Measurements from ENCODE around the gene PLA2G4C. TPM values are rescaled to one million over a fixed set of nuclear protein-coding genes. Genes with fewer than 3 reads are reported as not detected.

Gene PLA2G4C
- total and polyA plus RNA-seq, 3 experiments from 2014 or later: 1.7 to 2.6 TPM; not detected in 1

DNA sequence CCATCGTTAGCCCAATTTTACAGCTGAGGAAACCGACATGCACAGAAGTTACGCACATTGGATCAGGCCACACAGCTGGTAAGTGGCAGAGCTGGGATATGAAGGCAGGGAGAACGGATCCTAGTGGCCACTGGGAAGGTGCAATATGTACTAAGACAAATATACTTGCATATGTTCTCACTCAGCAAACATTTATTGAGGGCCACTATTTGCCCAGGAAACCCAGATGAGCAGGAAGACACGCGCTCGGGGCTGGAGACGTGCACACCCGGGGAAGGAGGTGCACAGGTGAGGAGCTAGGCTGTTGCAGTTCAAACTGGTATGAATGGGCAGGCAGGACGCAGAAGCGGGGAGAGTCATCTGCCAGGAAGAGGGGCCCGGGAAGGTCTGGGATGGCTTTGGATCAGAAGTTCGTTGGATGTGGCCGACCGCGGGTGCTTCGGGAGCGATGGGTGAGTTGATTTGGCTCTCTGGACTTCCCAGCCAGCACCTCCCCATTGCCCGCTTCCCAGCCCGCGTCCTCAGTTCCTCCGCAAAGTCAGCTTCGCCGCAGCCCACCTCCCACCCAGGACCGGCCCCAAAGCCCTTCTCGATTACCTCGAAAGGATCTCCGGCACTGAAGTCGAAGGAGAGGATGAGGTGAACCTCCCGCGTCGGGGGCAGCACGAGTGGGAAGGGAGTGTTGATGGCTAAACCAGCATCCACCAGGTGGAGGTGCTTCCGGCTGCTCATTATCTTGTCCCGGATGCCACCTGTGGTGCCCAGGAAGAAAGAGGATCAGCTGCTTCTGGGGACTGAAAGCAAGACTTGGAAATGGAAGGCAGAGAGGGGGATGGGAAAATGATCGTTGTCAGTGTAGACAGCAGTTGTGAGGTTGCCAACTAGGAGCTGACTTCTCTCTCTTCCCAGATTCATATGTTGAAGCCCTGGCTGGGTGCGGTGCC is 48.9 kb downstream of the PLA2G4C start:
- Mint-ChIP-seq H3K27ac (no peak overlapping the region), H3K9me3 (peaks cover 0 to 4% (median 0%) of the 10 kb centered on the region in 5 donors), H3K36me3 (peaks cover 0 to 4% (median 0%) of the 10 kb centered on the region in 3 donors), H3K4me1 (no peaks in the 10 kb centered on the region), H3K27me3 (peaks cover 13 to 44% of the 10 kb centered on the region in 2 donors), H3K4me3 (no peak overlapping the region)
- Histone ChIP-seq H3K27ac (ENCODE audit: low read depth, low read length) (no peak overlapping the region), H3K36me3 (ENCODE audit: insufficient read depth, low read length) (no peaks in the 10 kb centered on the region), H3K4me1 (ENCODE audit: insufficient read depth, low read length) (no peaks in the 10 kb centered on the region), H3K4me3 (ENCODE audit: low read length) (no peak overlapping the region), H3K9me3 (ENCODE audit: low read length) (no peaks in the 10 kb centered on the region), H3K27me3 (ENCODE audit: insufficient read depth, low read length, poor library complexity, severe bottlenecking) (no peaks in the 10 kb centered on the region)
- no peak for DNase-seq
- POLR2A ChIA-PET: no interaction called here
- CTCF ChIA-PET: no interaction called here

- no peak overlapping the region for H3K27ac Mint-ChIP-seq
- CTCF ChIA-PET: no interaction called here
- no peak overlapping the region for H3K4me3 ChIP-seq (ENCODE audit: low read length)
- peaks cover 0 to 4% (median 0%) of the 10 kb centered on the region in 5 donors for H3K9me3 Mint-ChIP-seq
- no peaks in the 10 kb centered on the region for H3K27me3 ChIP-seq (ENCODE audit: insufficient read depth, low read length, poor library complexity, severe bottlenecking)
- no peaks in the 10 kb centered on the region for H3K36me3 ChIP-seq (ENCODE audit: insufficient read depth, low read length)
- H3K27ac ChIP-seq (ENCODE audit: low read depth, low read length): no peak overlapping the region
- no peaks in the 10 kb centered on the region for H3K4me1 ChIP-seq (ENCODE audit: insufficient read depth, low read length)
- H3K27me3 Mint-ChIP-seq: peaks cover 13 to 44% of the 10 kb centered on the region in 2 donors
- H3K36me3 Mint-ChIP-seq: peaks cover 0 to 4% (median 0%) of the 10 kb centered on the region in 3 donors
- POLR2A ChIA-PET: no interaction called here
- no peaks in the 10 kb centered on the region for H3K9me3 ChIP-seq (ENCODE audit: low read length)
- no peak for DNase-seq
- H3K4me1 Mint-ChIP-seq: no peaks in the 10 kb centered on the region
- no peak overlapping the region for H3K4me3 Mint-ChIP-seq
Measured at GRCh38 chr19:48060381-48060780, 50.2 kb downstream of the PLA2G4C start.

GRCh38 chr19:48059331-48059730 is 51.3 kb downstream of the PLA2G4C start:
- Mint-ChIP-seq H3K9me3 (peaks cover 0 to 7% (median 0%) of the 10 kb centered on the region in 5 donors), H3K36me3 (peaks cover 0 to 2% (median 0%) of the 10 kb centered on the region in 3 donors), H3K27me3 (peaks cover 13 to 41% of the 10 kb centered on the region in 2 donors), H3K4me1 (no peaks in the 10 kb centered on the region), H3K27ac (no peak overlapping the region), H3K4me3 (no peak overlapping the region)
- Histone ChIP-seq H3K4me3 (ENCODE audit: low read length) (no peak overlapping the region), H3K27ac (ENCODE audit: low read depth, low read length) (no peak overlapping the region), H3K4me1 (ENCODE audit: insufficient read depth, low read length) (no peaks in the 10 kb centered on the region), H3K9me3 (ENCODE audit: low read length) (no peaks in the 10 kb centered on the region), H3K36me3 (ENCODE audit: insufficient read depth, low read length) (no peaks in the 10 kb centered on the region), H3K27me3 (ENCODE audit: insufficient read depth, low read length, poor library complexity, severe bottlenecking) (no peaks in the 10 kb centered on the region)
- no peak for DNase-seq
- ChIA-PET POLR2A (no interaction called here), CTCF (no interaction called here)

- H3K4me1 Mint-ChIP-seq: no peaks in the 10 kb centered on the region
- no peaks in the 10 kb centered on the region for H3K27me3 ChIP-seq (ENCODE audit: insufficient read depth, low read length, poor library complexity, severe bottlenecking)
- ChIA-PET CTCF (no interaction called here), POLR2A (no interaction called here)
- no peak overlapping the region for H3K4me3 ChIP-seq (ENCODE audit: low read length)
- H3K36me3 Mint-ChIP-seq: peaks cover 0 to 4% (median 0%) of the 10 kb centered on the region in 3 donors
- no peaks in the 10 kb centered on the region for H3K36me3 ChIP-seq (ENCODE audit: insufficient read depth, low read length)
- no peaks in the 10 kb centered on the region for H3K4me1 ChIP-seq (ENCODE audit: insufficient read depth, low read length)
- no peak for DNase-seq
- no peaks in the 10 kb centered on the region for H3K9me3 ChIP-seq (ENCODE audit: low read length)
- peaks cover 0 to 6% (median 4%) of the 10 kb centered on the region in 5 donors for H3K9me3 Mint-ChIP-seq
- H3K27ac Mint-ChIP-seq: no peak overlapping the region
- H3K4me3 Mint-ChIP-seq: peak overlapping the region in 1 of 7 donors; percentile 65
- H3K27me3 Mint-ChIP-seq: peaks cover 14 to 38% of the 10 kb centered on the region in 2 donors
- no peak overlapping the region for H3K27ac ChIP-seq (ENCODE audit: low read depth, low read length)
Measured at GRCh38 chr19:48053856-48054255, 56.8 kb downstream of the PLA2G4C start.

DNA sequence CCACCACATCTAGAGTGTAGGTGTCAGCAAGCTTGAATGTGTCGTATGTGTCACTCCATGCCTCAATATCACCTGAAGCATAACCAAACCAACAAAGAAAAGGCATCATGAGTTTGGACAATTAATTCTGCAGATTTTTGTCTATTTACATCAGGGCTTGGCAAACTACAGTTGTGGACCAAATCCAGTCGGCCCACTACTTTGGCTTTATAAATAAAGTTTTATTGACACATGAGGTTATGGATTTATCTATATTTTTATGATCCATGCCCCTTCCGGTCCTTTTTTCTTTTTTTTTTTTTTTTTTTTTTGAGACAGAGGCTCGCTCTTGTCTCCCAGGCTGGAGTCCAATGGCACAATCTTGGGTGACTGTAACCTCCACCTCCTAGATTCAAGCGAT is 57.5 kb downstream of the PLA2G4C start:
- Mint-ChIP-seq H3K9me3 (peaks cover 0 to 6% (median 4%) of the 10 kb centered on the region in 5 donors), H3K4me3 (no peak overlapping the region), H3K36me3 (peaks cover 0 to 4% (median 0%) of the 10 kb centered on the region in 3 donors), H3K27me3 (peaks cover 15 to 43% of the 10 kb centered on the region in 2 donors), H3K27ac (no peak overlapping the region), H3K4me1 (no peaks in the 10 kb centered on the region)
- H3K27ac ChIP-seq (ENCODE audit: low read depth, low read length): no peak overlapping the region
- no peak for DNase-seq
- H3K4me3 ChIP-seq (ENCODE audit: low read length): no peak overlapping the region
- H3K4me1 ChIP-seq (ENCODE audit: insufficient read depth, low read length): no peaks in the 10 kb centered on the region
- CTCF ChIA-PET: no interaction called here
- no peaks in the 10 kb centered on the region for H3K9me3 ChIP-seq (ENCODE audit: low read length)
- POLR2A ChIA-PET: no interaction called here
- H3K36me3 ChIP-seq (ENCODE audit: insufficient read depth, low read length): no peaks in the 10 kb centered on the region
- H3K27me3 ChIP-seq (ENCODE audit: insufficient read depth, low read length, poor library complexity, severe bottlenecking): no peaks in the 10 kb centered on the region

GRCh38 chr19:48051335-48052033 is 59.1 kb downstream of the PLA2G4C start:
- no peaks in the 10 kb centered on the region for H3K4me1 Mint-ChIP-seq
- DNase-seq: no peak
- ChIA-PET POLR2A (no interaction called here), CTCF (no interaction called here)
- peaks cover 0 to 9% (median 4%) of the 10 kb centered on the region in 5 donors for H3K9me3 Mint-ChIP-seq
- H3K36me3 ChIP-seq (ENCODE audit: insufficient read depth, low read length): no peaks in the 10 kb centered on the region
- H3K27me3 ChIP-seq (ENCODE audit: insufficient read depth, low read length, poor library complexity, severe bottlenecking): no peaks in the 10 kb centered on the region
- no peak overlapping the region for H3K4me3 Mint-ChIP-seq
- no peak overlapping the region for H3K27ac Mint-ChIP-seq
- peaks cover 0 to 3% (median 0%) of the 10 kb centered on the region in 3 donors for H3K36me3 Mint-ChIP-seq
- no peaks in the 10 kb centered on the region for H3K9me3 ChIP-seq (ENCODE audit: low read length)
- H3K27me3 Mint-ChIP-seq: peaks cover 17 to 48% of the 10 kb centered on the region in 2 donors
- H3K4me3 ChIP-seq (ENCODE audit: low read length): no peak overlapping the region
- no peak overlapping the region for H3K27ac ChIP-seq (ENCODE audit: low read depth, low read length)
- H3K4me1 ChIP-seq (ENCODE audit: insufficient read depth, low read length): no peaks in the 10 kb centered on the region

- H3K4me3 ChIP-seq (ENCODE audit: low read length): no peak overlapping the region
- H3K9me3 ChIP-seq (ENCODE audit: low read length): no peaks in the 10 kb centered on the region
- Mint-ChIP-seq H3K4me3 (no peak overlapping the region), H3K27me3 (peaks cover 21 to 68% of the 10 kb centered on the region in 2 donors), H3K36me3 (no peaks in the 10 kb centered on the region), H3K4me1 (no peaks in the 10 kb centered on the region), H3K9me3 (peaks cover 0 to 6% (median 2%) of the 10 kb centered on the region in 5 donors), H3K27ac (peak overlapping the region in 1 of 8 donors; percentile 83)
- no peaks in the 10 kb centered on the region for H3K36me3 ChIP-seq (ENCODE audit: insufficient read depth, low read length)
- no peaks in the 10 kb centered on the region for H3K27me3 ChIP-seq (ENCODE audit: insufficient read depth, low read length, poor library complexity, severe bottlenecking)
- no peaks in the 10 kb centered on the region for H3K4me1 ChIP-seq (ENCODE audit: insufficient read depth, low read length)
- POLR2A ChIA-PET: no interaction called here
- CTCF ChIA-PET: no interaction called here
- no peak overlapping the region for H3K27ac ChIP-seq (ENCODE audit: low read depth, low read length)
- no peak for DNase-seq
Measured at GRCh38 chr19:48044561-48044960, 66.1 kb downstream of the PLA2G4C start.

GRCh38 chr19:48043675-48044258 is 66.8 kb downstream of the PLA2G4C start, which contains the start of gene CABP5:
TSS of gene CABP5 (minus strand) at chr19:48044079. CDS start at chr19:48043922, 157 bp downstream.
- H3K36me3 Mint-ChIP-seq: no peaks in the 10 kb centered on the region
- no peak within 1 kb of the TSS for H3K27ac ChIP-seq (ENCODE audit: low read depth, low read length)
- CTCF ChIA-PET: no interaction called here
- no peak for DNase-seq
- H3K4me3 ChIP-seq (ENCODE audit: low read length): no peak within 1 kb of the TSS
- no peak within 1 kb of the TSS for H3K4me3 Mint-ChIP-seq
- H3K36me3 ChIP-seq (ENCODE audit: insufficient read depth, low read length): no peaks in the 10 kb centered on the region
- H3K9me3 Mint-ChIP-seq: peaks cover 0 to 9% (median 4%) of the 10 kb centered on the region in 5 donors
- H3K27me3 Mint-ChIP-seq: peaks cover 22 to 67% of the 10 kb centered on the region in 2 donors
- H3K9me3 ChIP-seq (ENCODE audit: low read length): no peaks in the 10 kb centered on the region
- H3K27ac Mint-ChIP-seq: peak within 1 kb of the TSS in 2 of 8 donors; percentile 62 to 83
- no peaks in the 10 kb centered on the region for H3K4me1 ChIP-seq (ENCODE audit: insufficient read depth, low read length)
- H3K27me3 ChIP-seq (ENCODE audit: insufficient read depth, low read length, poor library complexity, severe bottlenecking): no peaks in the 10 kb centered on the region
- POLR2A ChIA-PET: interaction anchor here (0.5 kb wide), 1 partner anchor 81 kb away, joined by 4 read pairs; no protein-coding TSS in a partner anchor
- no peaks in the 10 kb centered on the region for H3K4me1 Mint-ChIP-seq
